ENCODE measurements around the gene MCTP1.

GRCh38 chr5:94968507-94969095 is 316.3 kb downstream of the MCTP1 start:
- TF ChIP-seq CTCF (IDR thresholded peaks at IDR 0.05): peak; percentile 43 to 77 (median 64)
- TF ChIP-seq POLR2A (IDR thresholded peaks at IDR 0.05): no peak
- no peak for TF ChIP-seq POLR2AphosphoS5 (IDR thresholded peaks at IDR 0.05)
